ENCODE data around the gene KRTAP5-2. TPM values are rescaled to one million over a fixed set of nuclear protein-coding genes. Genes with fewer than 3 reads are reported as not detected.
A peak's percentile ranks its signal among the peaks of the same experiment; 100 is the strongest.

The KRTAP5-2 gene
- total and polyA plus RNA-seq, 10 donors = not detected

DNA sequence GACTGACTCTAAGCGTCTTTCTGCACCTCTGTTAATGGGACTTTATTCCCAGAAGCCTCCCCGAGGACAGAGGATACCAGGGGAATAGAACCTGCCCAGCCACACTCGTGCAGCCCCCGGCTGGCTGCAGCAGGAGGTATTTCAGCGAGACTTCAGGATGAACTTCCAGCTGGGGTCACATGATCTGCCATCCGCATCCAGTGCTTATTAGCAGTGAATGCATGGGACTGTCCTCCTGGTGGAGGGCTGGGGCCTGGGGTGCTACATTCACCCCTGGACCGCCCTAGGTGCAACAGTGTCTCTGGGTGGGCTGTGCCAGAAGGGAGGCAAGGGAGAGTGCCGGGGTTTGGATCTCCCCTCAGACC lies 27.6 kb downstream of the KRTAP5-2 start:
- intact Hi-C loops (cut with DNase I; ENCODE audit: low total_unique reads) = loop anchor here (10.0 kb wide), 1 partner anchor 366 kb away; no protein-coding TSS in a partner anchor
- 65 to 84% (median 77%) methylated on average over 8 of the region's 8 CpGs; no CpG with 5 or more reads in 1 of the 5 donors for WGBS, 5 donors

DNA sequence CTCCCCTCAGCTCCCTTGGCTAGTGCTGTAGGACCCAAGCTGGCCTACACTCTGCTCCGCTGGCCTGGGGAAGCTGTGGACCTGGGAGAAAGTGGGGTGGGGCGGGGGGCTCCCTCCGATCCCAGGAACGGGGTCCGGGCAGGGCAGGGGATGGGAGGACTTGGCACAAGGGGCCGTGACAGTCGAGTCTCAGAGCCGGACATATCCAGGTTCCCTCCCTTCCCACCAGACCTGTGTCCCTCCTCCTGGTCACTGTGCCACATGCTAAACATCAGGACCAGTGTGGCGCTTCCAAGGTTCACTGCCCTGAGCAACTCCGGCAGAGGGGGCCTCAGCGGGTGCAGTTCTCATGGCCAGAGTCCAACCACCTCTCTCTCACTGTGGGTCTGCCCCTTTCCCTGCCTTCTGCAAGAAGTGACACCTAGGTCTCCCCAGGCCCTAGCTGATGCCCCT lies 28.1 kb downstream of the KRTAP5-2 start:
- intact Hi-C loops (cut with DNase I; ENCODE audit: low total_unique reads) = loop anchor here (10.0 kb wide), 1 partner anchor 365 kb away; no protein-coding TSS in a partner anchor
- Histone ChIP-seq H3K27me3 (replicated peaks in 1 of 7) (peaks cover 0 to 78% (median 29%) of the 10 kb centered on the region in 7 donors), H3K4me1 (peaks cover 13 to 87% (median 43%) of the 10 kb centered on the region in 6 donors), H3K27ac (no peak overlapping the region), H3K9me3 (no peaks in the 10 kb centered on the region), H3K36me3 (peaks cover 0 to 4% (median 0%) of the 10 kb centered on the region in 6 donors), H3K4me3 (no peak overlapping the region)
- 80 to 85% (median 80%) methylated on average over 9 to 11 of the region's 11 CpGs; no CpG with 5 or more reads in 1 of the 5 donors for WGBS, 5 donors
- peak; percentile 69 for DNase-seq
- TF ChIP-seq POLR2A (IDR thresholded peaks at IDR 0.05) = no peak
- TF ChIP-seq POLR2AphosphoS5 (IDR thresholded peaks at IDR 0.05) = no peak
- TF ChIP-seq, protein P1, sequence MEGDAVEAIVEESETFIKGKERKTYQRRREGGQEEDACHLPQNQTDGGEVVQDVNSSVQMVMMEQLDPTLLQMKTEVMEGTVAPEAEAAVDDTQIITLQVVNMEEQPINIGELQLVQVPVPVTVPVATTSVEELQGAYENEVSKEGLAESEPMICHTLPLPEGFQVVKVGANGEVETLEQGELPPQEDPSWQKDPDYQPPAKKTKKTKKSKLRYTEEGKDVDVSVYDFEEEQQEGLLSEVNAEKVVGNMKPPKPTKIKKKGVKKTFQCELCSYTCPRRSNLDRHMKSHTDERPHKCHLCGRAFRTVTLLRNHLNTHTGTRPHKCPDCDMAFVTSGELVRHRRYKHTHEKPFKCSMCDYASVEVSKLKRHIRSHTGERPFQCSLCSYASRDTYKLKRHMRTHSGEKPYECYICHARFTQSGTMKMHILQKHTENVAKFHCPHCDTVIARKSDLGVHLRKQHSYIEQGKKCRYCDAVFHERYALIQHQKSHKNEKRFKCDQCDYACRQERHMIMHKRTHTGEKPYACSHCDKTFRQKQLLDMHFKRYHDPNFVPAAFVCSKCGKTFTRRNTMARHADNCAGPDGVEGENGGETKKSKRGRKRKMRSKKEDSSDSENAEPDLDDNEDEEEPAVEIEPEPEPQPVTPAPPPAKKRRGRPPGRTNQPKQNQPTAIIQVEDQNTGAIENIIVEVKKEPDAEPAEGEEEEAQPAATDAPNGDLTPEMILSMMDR (IDR thresholded peaks at IDR 0.05 in 8 of 11, conservative IDR thresholded peaks at IDR 0.05 in 3 of 11) = no peak

More for the DNA sequence above, 27.6 kb downstream of the KRTAP5-2 start:
- Histone ChIP-seq H3K27me3 (replicated peaks in 1 of 7) (peaks cover 0 to 78% (median 29%) of the 10 kb centered on the region in 7 donors), H3K27ac (peak overlapping the region in 1 of 8 donors; percentile 91), H3K4me3 (peak overlapping the region in 3 of 8 donors; percentile 41 to 79 (median 49)), H3K9me3 (no peaks in the 10 kb centered on the region), H3K36me3 (peaks cover 0 to under 1% (median 0%) of the 10 kb centered on the region in 6 donors), H3K4me1 (peaks cover 13 to 82% (median 42%) of the 10 kb centered on the region in 6 donors)
- no peak for DNase-seq
- TF ChIP-seq, protein P1 (IDR thresholded peaks at IDR 0.05 in 8 of 11, conservative IDR thresholded peaks at IDR 0.05 in 3 of 11) = no peak
- TF ChIP-seq POLR2A (IDR thresholded peaks at IDR 0.05) (no peak), POLR2AphosphoS5 (IDR thresholded peaks at IDR 0.05) (no peak)

DNA sequence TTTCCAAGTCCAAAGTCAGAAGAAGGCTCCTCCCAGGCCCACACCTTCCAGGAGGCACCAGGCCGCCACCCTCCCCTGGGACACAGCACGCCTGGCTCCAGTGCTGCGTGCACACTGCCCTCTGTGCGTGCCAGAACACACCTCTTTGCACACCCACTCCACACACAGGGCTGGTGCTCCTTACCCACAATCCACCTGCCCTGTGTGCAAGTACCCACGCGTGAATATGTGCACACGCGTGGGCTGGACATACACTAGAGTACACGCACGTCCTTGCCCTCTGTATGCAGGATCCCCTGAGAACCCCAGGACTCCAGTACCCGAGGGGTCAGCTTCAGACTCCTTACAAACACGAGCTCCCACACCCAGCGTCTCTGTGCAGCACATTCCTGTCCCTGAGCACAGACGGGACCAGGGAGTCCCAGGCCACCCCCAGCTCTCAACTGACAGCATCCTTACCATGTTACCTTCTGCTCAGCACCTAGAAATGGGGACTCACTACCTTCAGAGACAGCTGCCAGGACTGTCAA lies 28.8 kb downstream of the KRTAP5-2 start:
- DNase-seq = peak; percentile 64
- TF ChIP-seq POLR2A (IDR thresholded peaks at IDR 0.05) (no peak), POLR2AphosphoS5 (IDR thresholded peaks at IDR 0.05) (no peak)
- TF ChIP-seq, protein P1 (IDR thresholded peaks at IDR 0.05 in 8 of 11, conservative IDR thresholded peaks at IDR 0.05 in 3 of 11) = no peak
- Histone ChIP-seq H3K4me3 (no peak overlapping the region), H3K9me3 (no peaks in the 10 kb centered on the region), H3K27ac (no peak overlapping the region), H3K36me3 (peaks cover 0 to 4% (median 0%) of the 10 kb centered on the region in 6 donors), H3K4me1 (peaks cover 15 to 87% (median 44%) of the 10 kb centered on the region in 6 donors), H3K27me3 (replicated peaks in 1 of 7) (peaks cover 0 to 78% (median 29%) of the 10 kb centered on the region in 7 donors)
- intact Hi-C loops (cut with DNase I; ENCODE audit: low total_unique reads) = no loop called here
- WGBS, 5 donors = 73 to 84% (median 80%) methylated on average over 10 to 14 of the region's 14 CpGs

DNA sequence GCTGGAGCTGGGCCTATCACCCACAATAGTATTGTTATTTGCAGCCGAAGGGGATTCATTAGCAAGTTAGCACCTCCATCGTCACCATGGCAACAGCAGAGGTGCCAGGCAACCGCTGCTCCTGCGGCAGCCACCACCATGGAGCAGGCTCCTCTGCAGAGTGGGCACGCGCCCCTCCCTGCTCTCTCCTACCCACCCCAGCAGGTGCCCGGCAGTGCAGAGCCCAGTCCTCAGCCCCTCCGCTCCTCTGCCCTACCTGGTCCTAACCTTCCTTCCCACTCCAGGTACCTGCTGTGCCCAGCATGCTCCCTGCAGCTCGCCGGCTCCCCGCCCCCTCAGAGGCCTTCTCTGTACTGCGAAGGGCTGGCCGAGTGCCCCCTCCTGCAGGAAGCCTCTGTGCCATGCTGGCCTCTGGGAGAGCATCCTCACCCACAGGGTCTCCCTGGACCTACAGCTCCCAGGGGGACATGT lies 29.6 kb downstream of the KRTAP5-2 start:
- Histone ChIP-seq H3K27ac (no peak overlapping the region), H3K4me3 (no peak overlapping the region), H3K36me3 (peaks cover 0 to 9% (median 0%) of the 10 kb centered on the region in 6 donors), H3K9me3 (no peaks in the 10 kb centered on the region), H3K4me1 (peaks cover 7 to 87% (median 42%) of the 10 kb centered on the region in 6 donors), H3K27me3 (replicated peaks in 1 of 7) (peaks cover 0 to 78% (median 25%) of the 10 kb centered on the region in 7 donors)
- peak; percentile 81 for DNase-seq
- intact Hi-C loops (cut with DNase I; ENCODE audit: low total_unique reads) = no loop called here
- 42 to 55% (median 51%) methylated on average over 12 to 13 of the region's 13 CpGs for WGBS, 5 donors
- TF ChIP-seq, protein P1 (IDR thresholded peaks at IDR 0.05 in 8 of 11, conservative IDR thresholded peaks at IDR 0.05 in 3 of 11) = no peak
- no peak for TF ChIP-seq POLR2A (IDR thresholded peaks at IDR 0.05)
- TF ChIP-seq POLR2AphosphoS5 (IDR thresholded peaks at IDR 0.05) = no peak

All from spleen (tissue), 11 donors.